ENCODE data around the gene THOP1.

DNA sequence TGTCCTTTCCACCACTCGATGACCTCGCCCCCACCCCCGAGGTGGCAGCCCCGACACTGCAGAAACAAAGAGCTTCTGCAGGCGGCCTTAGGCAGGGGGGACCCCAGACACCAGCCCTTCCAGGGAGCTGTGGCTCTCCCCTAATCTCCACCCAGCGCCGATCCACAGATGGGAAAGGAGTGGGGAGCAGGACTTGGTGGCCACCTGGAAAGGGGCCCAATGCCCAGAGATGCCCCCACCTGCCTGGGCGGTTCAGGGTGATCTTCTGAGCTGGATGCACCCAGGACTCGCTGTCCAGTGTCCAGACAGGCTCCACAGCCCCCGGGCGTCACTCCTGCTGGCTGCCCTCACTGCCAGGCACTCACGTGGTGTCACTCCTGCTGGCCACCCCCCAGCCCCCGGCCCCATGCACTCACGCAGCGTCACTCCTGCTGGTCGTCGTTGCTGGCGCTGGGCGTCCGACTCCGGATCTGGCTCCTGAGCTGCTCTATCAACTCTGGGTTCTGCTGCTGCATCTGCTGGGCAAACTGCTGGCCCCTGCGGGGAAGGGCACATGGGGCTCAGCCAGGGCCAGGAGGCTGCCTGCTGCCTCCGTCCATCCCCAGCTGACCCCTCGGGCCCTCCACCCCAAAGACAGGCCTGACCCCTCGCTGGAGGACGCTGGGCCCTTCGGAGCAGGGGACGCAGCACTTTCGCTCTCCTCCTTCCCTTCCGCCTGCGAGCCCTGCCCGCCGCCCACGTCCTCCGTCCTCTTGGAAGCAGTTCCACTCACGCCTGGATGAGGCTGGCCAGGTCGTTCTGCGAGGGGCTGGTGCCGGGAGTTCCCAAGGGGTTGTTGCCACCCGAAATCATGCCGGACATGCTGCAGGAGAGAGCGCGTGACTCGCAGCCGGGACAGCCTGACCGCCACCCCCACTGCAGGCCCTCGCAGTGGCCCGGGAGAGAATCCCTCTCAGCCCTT, 28.1 kb upstream of the THOP1 start:
- TF ChIP-seq, protein P1, sequence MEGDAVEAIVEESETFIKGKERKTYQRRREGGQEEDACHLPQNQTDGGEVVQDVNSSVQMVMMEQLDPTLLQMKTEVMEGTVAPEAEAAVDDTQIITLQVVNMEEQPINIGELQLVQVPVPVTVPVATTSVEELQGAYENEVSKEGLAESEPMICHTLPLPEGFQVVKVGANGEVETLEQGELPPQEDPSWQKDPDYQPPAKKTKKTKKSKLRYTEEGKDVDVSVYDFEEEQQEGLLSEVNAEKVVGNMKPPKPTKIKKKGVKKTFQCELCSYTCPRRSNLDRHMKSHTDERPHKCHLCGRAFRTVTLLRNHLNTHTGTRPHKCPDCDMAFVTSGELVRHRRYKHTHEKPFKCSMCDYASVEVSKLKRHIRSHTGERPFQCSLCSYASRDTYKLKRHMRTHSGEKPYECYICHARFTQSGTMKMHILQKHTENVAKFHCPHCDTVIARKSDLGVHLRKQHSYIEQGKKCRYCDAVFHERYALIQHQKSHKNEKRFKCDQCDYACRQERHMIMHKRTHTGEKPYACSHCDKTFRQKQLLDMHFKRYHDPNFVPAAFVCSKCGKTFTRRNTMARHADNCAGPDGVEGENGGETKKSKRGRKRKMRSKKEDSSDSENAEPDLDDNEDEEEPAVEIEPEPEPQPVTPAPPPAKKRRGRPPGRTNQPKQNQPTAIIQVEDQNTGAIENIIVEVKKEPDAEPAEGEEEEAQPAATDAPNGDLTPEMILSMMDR (IDR thresholded peaks at IDR 0.05; ENCODE audit: low read length) = no peak
- no peak for TF ChIP-seq EZH2 (IDR thresholded peaks at IDR 0.05; ENCODE audit: borderline replicate concordance, low read length)
